GM12801 (cell line): Measurements from ENCODE around the gene MBP.

Source experiments
- TF ChIP-seq, protein P1 (sequence below): IDR thresholded peaks from one replicate; pipeline ENCODE4 v1.5.1; 2011; ENCODE audit warnings: control low read depth; ENCODE audit not compliant: insufficient read length; ENCODE audit errors: extremely low read depth

MBP gene

DNA sequence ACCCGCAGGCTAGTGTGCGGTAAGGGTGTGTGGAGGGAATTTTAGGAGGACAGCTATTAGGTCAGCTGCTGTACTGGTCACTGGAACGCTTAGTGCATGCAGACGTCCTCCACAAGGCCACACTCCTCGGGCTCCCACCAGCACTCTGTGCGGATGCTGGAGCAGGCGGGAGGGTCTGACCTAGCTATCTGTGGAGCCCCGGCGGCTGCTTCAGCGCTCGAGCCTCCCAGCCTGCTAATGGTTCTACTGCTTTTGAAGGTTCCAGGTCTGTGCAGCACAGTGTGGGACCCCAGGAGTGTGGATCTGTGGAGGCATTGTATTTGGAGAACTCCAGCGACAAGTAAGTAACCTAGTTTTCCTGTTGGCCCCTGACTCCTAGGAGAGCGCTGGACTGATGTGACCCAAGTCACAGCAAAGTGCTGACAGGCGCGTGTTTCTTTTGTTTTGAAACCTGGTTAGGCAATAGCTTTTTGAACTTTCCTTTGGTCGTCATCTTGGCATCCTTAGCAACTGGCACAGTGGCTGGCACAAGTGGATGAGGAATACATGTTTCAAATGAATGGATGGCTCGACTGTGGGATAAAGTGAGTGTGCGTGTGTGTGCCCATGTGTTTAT lies 196.8 kb downstream of the MBP start:
- TF ChIP-seq, protein P1, sequence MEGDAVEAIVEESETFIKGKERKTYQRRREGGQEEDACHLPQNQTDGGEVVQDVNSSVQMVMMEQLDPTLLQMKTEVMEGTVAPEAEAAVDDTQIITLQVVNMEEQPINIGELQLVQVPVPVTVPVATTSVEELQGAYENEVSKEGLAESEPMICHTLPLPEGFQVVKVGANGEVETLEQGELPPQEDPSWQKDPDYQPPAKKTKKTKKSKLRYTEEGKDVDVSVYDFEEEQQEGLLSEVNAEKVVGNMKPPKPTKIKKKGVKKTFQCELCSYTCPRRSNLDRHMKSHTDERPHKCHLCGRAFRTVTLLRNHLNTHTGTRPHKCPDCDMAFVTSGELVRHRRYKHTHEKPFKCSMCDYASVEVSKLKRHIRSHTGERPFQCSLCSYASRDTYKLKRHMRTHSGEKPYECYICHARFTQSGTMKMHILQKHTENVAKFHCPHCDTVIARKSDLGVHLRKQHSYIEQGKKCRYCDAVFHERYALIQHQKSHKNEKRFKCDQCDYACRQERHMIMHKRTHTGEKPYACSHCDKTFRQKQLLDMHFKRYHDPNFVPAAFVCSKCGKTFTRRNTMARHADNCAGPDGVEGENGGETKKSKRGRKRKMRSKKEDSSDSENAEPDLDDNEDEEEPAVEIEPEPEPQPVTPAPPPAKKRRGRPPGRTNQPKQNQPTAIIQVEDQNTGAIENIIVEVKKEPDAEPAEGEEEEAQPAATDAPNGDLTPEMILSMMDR: no peak

DNA sequence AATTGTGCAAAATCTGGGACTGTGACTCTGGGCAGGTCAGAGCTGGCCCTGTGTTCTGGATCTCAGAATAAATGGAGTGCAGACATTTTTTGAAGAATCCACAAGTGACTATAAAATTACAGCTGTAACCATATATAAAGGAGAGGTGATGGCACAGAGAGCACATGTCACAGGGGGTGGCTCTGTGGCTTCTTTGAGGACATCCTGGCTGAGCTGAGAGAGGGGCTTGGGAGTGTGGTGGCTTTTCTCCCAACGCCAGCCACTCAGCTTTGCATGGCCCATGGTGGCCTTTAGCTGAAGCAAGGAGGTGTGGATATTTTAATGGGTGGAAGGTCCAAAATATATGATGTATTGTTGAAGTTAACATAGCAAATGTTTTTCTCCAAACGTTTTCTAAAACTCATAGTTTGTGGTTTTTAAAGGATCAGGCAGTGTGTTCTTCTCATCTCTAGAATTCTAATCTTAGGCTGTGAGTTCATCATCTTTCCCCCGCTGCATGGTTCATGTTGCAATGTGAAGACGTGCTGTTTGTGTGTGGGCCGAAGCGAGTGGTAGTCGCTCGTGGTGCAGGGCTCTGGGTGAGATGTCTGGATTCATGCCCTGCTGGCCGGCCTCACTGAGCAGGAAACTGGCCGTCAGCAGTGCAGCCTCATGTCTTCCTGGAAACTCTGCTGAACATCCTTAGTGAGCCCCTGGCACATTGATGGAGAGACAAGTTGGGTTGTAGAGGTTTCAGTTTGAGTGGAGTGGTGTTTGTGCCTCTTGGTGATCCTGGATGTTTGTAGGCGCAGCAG lies 200.4 kb downstream of the MBP start:
- TF ChIP-seq, protein P1: no peak

DNA sequence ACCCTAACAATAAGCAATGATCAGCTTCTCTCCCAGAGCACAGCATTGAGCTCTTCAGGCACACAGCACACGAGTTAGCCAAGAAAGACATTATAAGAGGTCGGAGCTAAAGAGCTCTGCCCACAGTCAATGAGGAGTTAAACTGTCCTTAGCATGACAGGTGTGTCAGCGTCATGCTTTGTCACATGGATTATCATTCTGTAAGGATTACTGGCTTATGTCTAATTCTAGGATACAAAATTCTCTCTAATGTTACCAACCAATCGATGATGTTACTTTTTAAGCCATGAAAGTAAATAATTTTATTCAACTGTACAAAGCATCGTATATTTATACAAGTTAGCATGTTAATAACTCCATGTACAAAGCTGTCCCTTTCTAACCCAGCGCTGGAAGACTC lies 201.4 kb downstream of the MBP start:
- TF ChIP-seq, protein P1: no peak
